K562 (cell line): Measurements from ENCODE around the gene PLAAT3. TPM values are rescaled to one million over a fixed set of nuclear protein-coding genes. Genes with fewer than 3 reads are reported as not detected.

Experiments used
- CBFB ChIP-seq: sonication (generic); formaldehyde crosslinking; IDR thresholded peaks from 2 replicates; pipeline ENCODE4 v1.4.0; 2020; ENCODE audit warnings: mild to moderate bottlenecking, missing genetic modification reagents
- CEBPZ ChIP-seq: fragments of 150-350 bp; IDR thresholded peaks from 2 replicates; pipeline ENCODE4 v1.6.1; 2014; ENCODE audit warnings: low read depth, mild to moderate bottlenecking, low read length, borderline replicate concordance
- E2F3 ChIP-seq: fragments of 250-450 bp; sonication (Bioruptor Pico); IDR thresholded peaks from 2 replicates; pipeline ENCODE4 v1.4.0; 2020; ENCODE audit warnings: mild to moderate bottlenecking
- IRF1 ChIP-seq: sonication (generic); formaldehyde crosslinking; IDR thresholded peaks from 2 replicates; pipeline ENCODE4 v1.8.0; 2022; ENCODE audit warnings: missing genetic modification reagents, mild to moderate bottlenecking, borderline replicate concordance
- KLF13 ChIP-seq: fragments of 450-650 bp; IDR thresholded peaks from 2 replicates; pipeline ENCODE4 v1.6.1; 2016; ENCODE audit warnings: missing genetic modification characterization, low read depth, mild to moderate bottlenecking, missing compliant biosample characterization, moderate library complexity, borderline replicate concordance
- RREB1 ChIP-seq: fragments of 250-450 bp; sonication (Bioruptor Pico); IDR thresholded peaks from 2 replicates; pipeline ENCODE4 v1.4.0; 2020
- SAFB2 ChIP-seq: fragments of 200-400 bp; formaldehyde crosslinking; IDR thresholded peaks from 2 replicates; pipeline ENCODE4 v1.6.1; 2018; ENCODE audit warnings: borderline replicate concordance, low read length, low read depth, moderate library complexity; ENCODE audit not compliant: severe bottlenecking
- SP1 ChIP-seq: sonication (generic); formaldehyde crosslinking; IDR thresholded peaks from 2 replicates; pipeline ENCODE4 v1.8.1; 2022; ENCODE audit warnings: mild to moderate bottlenecking, missing genetic modification reagents
- TBP ChIP-seq: optimal IDR thresholded peaks from 2 replicates; pipeline ENCODE3; 2011; ENCODE audit warnings: low read depth, low read length, improper control_type of control experiment
- ZNF282 ChIP-seq: sonication (generic); formaldehyde crosslinking; IDR thresholded peaks from 2 replicates; pipeline ENCODE4 v1.8.1; 2023; ENCODE audit warnings: missing genetic modification reagents
- ZNF311 ChIP-seq: fragments of 250-450 bp; sonication (Bioruptor Pico); IDR thresholded peaks from 2 replicates; pipeline ENCODE4 v1.4.0; 2020; ENCODE audit warnings: mild to moderate bottlenecking, moderate library complexity
- ZNF644 ChIP-seq: fragments of 200-800 bp; sonication (Bioruptor generic); IDR thresholded peaks from 2 replicates; pipeline ENCODE4 v1.6.1; 2016; ENCODE audit warnings: low read depth, missing genetic modification characterization, missing compliant biosample characterization
- polyA plus RNA-seq, 8 experiments: library from polyadenylated mRNA; depleted of rRNA in 4 of 8; stranded (reverse) in 5 of 8; unstranded in 3 of 8; fragments of >200 nt; fragmentation: Nextera tagmentation in 2 of 8; fragmentation: Illumina TruSeq in 1 of 8; extraction: Ambion mirVana in 2 of 8; extraction: Trizol in 1 of 8; gene quantifications; 2 replicates each; pipeline versions ENCODE4 v1.2.1 to v1.2.3, GENCODE V29; 2011 to 2014; ENCODE audit warnings: inconsistent platforms in 1 of 8, missing spikeins in 1 of 8
- total RNA-seq, 7 experiments: library from RNA; depleted of rRNA in 6 of 7; stranded (reverse); fragments of >200 nt in 6 of 7; fragmentation: Illumina TruSeq in 2 of 7; extraction: Trizol in 2 of 7; gene quantifications; 2 replicates each; pipeline versions ENCODE4 v1.2.1 to v1.2.3, GENCODE V29; 2011 to 2021; ENCODE audit warnings: low replicate concordance in 1 of 7
- TF ChIP-seq, protein P1 (sequence below): fragments of 450-650 bp; IDR thresholded peaks from 2 replicates; pipeline ENCODE4 v1.6.1; 2016
- TF ChIP-seq, protein P2 (sequence below): fragments of 250-450 bp; sonication (Bioruptor Pico); IDR thresholded peaks from 2 replicates; pipeline ENCODE4 v1.5.1; 2021; ENCODE audit warnings: mild to moderate bottlenecking

PLAAT3 gene
- total and polyA plus RNA-seq, 9 of the 15 experiments (the other 6 are each of a cell fraction or from before 2014, with no cell fraction given): 0.80 to 2.7 (median 1.4) TPM

DNA sequence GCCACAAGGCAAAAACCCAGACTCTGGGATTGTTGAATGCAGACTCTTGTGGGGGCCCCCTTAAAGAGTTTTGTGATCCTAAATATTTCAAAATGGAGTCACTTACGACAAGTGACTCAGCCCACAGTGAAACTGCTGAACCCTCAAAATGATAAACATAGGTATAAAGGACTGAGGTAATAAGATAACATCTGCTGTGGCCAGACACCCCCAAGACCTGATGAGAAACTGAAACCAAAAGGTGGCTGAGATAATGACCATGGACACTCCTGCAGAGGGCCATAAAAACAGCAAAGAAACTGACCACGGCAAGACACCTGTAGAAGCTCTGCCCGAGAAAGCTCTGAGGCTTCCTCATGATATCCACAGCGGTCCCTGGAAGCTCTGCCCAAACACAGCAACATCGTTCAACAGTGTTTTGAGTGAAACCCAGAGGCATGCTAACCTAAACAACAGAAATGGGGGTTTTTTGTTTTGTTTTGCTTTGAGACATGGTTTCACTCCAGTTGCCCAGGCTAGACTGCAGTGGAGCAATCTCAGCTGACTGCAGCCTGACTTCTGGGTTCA is 79.3 kb downstream of the PLAAT3 start (continued):
- TF ChIP-seq ZNF282 (CRISPR knock-in tag) (no peak), CBFB (CRISPR knock-in tag) (no peak), ZNF644 (tag) (peak; percentile 100), E2F3 (CRISPR knock-in tag) (peak; percentile 93), CEBPZ (no peak), IRF1 (no peak), TBP (no peak), RREB1 (CRISPR knock-in tag) (peak; percentile 97), KLF13 (peak; percentile 92), SAFB2 (no peak), ZNF311 (CRISPR knock-in tag) (peak; percentile 99), SP1 (CRISPR knock-in tag) (no peak)
- TF ChIP-seq, protein P1, sequence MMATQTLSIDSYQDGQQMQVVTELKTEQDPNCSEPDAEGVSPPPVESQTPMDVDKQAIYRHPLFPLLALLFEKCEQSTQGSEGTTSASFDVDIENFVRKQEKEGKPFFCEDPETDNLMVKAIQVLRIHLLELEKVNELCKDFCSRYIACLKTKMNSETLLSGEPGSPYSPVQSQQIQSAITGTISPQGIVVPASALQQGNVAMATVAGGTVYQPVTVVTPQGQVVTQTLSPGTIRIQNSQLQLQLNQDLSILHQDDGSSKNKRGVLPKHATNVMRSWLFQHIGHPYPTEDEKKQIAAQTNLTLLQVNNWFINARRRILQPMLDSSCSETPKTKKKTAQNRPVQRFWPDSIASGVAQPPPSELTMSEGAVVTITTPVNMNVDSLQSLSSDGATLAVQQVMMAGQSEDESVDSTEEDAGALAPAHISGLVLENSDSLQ: no peak
- TF ChIP-seq, protein P2, sequence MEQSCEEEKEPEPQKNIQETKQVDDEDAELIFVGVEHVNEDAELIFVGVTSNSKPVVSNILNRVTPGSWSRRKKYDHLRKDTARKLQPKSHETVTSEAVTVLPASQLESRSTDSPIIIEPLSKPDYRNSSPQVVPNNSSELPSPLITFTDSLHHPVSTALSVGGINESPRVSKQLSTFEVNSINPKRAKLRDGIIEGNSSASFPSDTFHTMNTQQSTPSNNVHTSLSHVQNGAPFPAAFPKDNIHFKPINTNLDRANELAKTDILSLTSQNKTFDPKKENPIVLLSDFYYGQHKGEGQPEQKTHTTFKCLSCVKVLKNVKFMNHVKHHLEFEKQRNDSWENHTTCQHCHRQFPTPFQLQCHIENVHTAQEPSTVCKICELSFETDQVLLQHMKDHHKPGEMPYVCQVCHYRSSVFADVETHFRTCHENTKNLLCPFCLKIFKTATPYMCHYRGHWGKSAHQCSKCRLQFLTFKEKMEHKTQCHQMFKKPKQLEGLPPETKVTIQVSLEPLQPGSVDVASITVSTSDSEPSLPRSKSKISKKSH (CRISPR knock-in tag): peak; percentile 87; the same call in 1 of the 2 replicates
